Putamen (tissue), 1 donor: ENCODE data around the gene C2orf72.

Experiments
- DNase-seq: peaks from one replicate; pipeline ENCODE4 v3.0.0-alpha.2; 2016; ENCODE audit warnings: low spot score

C2orf72 gene

GRCh38 chr2:231069379-231070054, 32.2 kb downstream of the C2orf72 start:
- no peak for DNase-seq

DNA sequence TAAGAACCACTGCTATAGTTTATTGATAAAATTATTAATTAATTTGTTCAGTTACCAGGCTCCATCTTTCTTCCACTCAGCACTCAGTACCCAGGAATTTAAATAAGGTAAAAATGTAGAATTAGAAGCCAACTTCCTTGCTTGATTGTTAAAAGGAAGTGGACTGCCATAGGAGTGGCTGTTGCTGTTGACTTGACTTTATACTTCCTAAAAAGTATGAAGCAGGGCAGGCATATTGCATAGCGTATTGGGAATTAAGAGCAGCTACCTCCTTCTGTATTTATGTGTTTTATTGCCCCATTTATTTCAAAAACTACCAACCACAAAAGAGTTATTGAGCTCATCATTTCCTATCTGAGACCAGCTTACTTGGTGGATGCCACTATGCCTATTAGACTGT, 47.2 kb downstream of the C2orf72 start:
- no peak for DNase-seq

GRCh38 chr2:231088754-231089153, 51.4 kb downstream of the C2orf72 start:
- no peak for DNase-seq

DNA sequence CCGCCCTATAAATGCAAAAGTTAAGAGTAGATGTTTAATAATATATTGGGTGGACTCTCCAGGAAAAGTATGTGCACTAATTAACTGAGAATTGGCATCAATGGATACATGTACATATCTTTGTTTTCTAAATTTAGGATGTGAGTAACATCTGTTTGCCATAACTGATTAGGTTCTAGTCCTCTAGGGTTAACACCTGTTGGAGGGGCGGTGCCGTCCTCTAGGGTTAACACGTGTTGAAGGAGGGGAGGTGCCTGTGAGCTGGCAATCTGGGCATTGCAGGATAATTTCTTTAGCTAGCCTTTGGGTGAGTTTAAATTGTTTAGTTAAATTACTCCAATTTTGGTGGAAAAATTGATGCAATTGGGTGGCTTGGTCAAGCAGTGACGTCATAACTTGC, 56.6 kb downstream of the C2orf72 start:
- DNase-seq = no peak

DNA sequence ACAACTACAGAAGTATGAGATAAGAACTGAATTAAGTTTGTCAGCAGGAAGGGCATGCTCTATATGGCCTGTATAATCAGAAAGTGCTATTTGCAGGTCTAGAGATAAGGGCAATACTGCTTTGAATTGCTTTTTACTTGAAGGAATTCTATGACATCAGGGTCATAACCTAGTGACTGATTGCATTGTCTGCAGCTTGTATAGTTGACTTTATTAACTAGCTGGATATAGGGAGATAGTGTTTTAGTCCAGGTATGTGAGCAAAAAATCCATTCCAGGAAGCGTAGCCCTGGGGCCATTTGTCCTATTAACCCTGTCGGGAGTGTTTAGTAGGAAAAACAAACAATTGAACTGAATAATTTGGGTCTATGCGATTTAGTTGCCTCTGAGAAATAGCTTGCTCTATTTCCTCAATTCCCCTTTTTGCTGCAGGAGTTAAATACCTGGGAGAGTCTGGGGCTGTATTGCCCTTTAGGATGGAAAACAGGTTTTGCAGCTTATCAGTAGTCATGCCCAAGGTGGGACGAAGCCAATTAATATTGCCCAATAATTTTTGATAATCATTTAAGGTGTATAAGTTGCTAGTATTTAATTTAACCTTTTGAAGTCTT, 57.5 kb downstream of the C2orf72 start:
- DNase-seq = no peak
